MG63 (cell line): Measurements from ENCODE around the gene LUC7L3. TPM values are rescaled to one million over a fixed set of nuclear protein-coding genes. Genes with fewer than 3 reads are reported as not detected.
"Not testable (repeated sequence)": the region's sequence is repeated elsewhere in the genome, so short reads cannot be mapped to it uniquely, and the experiment has no call there.

Experiments used
- DNase-seq: peaks from one replicate; pipeline ENCODE4 v3.0.0-alpha.2; 2020
- H3K27me3 ChIP-seq: fragments of 250-450 bp; sonication (Bioruptor Pico); 2 replicates; pipeline ENCODE4 v1.5.1; 2020; ENCODE audit warnings: mild to moderate bottlenecking, moderate library complexity
- H3K36me3 ChIP-seq: fragments of 250-450 bp; sonication (Bioruptor Pico); 2 replicates; pipeline ENCODE4 v1.5.1; 2020; ENCODE audit warnings: mild to moderate bottlenecking, moderate library complexity
- H3K4me3 ChIP-seq: fragments of 250-450 bp; sonication (Bioruptor Pico); 2 replicates; pipeline ENCODE4 v1.5.1; 2020; ENCODE audit warnings: mild to moderate bottlenecking, moderate library complexity
- H3K9me3 ChIP-seq: fragments of 250-450 bp; sonication (Bioruptor Pico); 2 replicates; pipeline ENCODE4 v1.5.1; 2020; ENCODE audit warnings: mild to moderate bottlenecking, moderate library complexity
- total RNA-seq: library from RNA; depleted of rRNA; stranded (reverse); fragments of >200 nt; shearing (Covaris generic); gene quantifications from 2 replicates; pipeline ENCODE4 v1.2.3, GENCODE V29; 2014; ENCODE audit warnings: low replicate concordance

Gene LUC7L3
- total RNA-seq, 1 experiment from 2014 or later = 18.1 TPM

GRCh38 chr17:50696365-50696879 lies 23.0 kb upstream of the LUC7L3 start:
- H3K36me3 ChIP-seq = peaks cover 91% of the 10 kb centered on the region
- H3K27me3 ChIP-seq = no peaks in the 10 kb centered on the region
- H3K9me3 ChIP-seq = no peaks in the 10 kb centered on the region
- H3K4me3 ChIP-seq = no peak overlapping the region
- DNase-seq = no peak

GRCh38 chr17:50697062-50697461 lies 22.3 kb upstream of the LUC7L3 start:
- peaks cover 93% of the 10 kb centered on the region for H3K36me3 ChIP-seq
- no peak for DNase-seq
- no peaks in the 10 kb centered on the region for H3K27me3 ChIP-seq
- H3K4me3 ChIP-seq = no peak overlapping the region
- H3K9me3 ChIP-seq = no peaks in the 10 kb centered on the region

GRCh38 chr17:50697663-50698272 lies 21.6 kb upstream of the LUC7L3 start:
- Histone ChIP-seq H3K4me3 (no peak overlapping the region), H3K27me3 (no peaks in the 10 kb centered on the region), H3K36me3 (peaks cover 93% of the 10 kb centered on the region), H3K9me3 (no peaks in the 10 kb centered on the region)
- DNase-seq = no peak

- no peaks in the 10 kb centered on the region for H3K27me3 ChIP-seq
- H3K9me3 ChIP-seq = no peaks in the 10 kb centered on the region
- peaks cover 91% of the 10 kb centered on the region for H3K36me3 ChIP-seq
- no peak overlapping the region for H3K4me3 ChIP-seq
- DNase-seq = peak; percentile 17
Measured at GRCh38 chr17:50699410-50699809, 20.0 kb upstream of the LUC7L3 start.

GRCh38 chr17:50703162-50703561 lies 16.2 kb upstream of the LUC7L3 start:
- no peaks in the 10 kb centered on the region for H3K27me3 ChIP-seq
- no peaks in the 10 kb centered on the region for H3K9me3 ChIP-seq
- H3K36me3 ChIP-seq = peaks cover 70% of the 10 kb centered on the region
- no peak for DNase-seq
- no peak overlapping the region for H3K4me3 ChIP-seq

- no peaks in the 10 kb centered on the region for H3K27me3 ChIP-seq
- peaks cover 30% of the 10 kb centered on the region for H3K36me3 ChIP-seq
- H3K9me3 ChIP-seq = no peaks in the 10 kb centered on the region
- peak; percentile 92 for DNase-seq
- H3K4me3 ChIP-seq = peak within 1 kb of the TSS; percentile 84
Measured at GRCh38 chr17:50707289-50708049, 11.9 kb upstream of the LUC7L3 start, which contains the start of gene ANKRD40. Gene ANKRD40 (minus strand): TSS chr17:50707914. CDS start chr17:50707654, 260 bp downstream.

GRCh38 chr17:50708050-50709000 lies 11.1 kb upstream of the LUC7L3 start:
- H3K9me3 ChIP-seq = no peaks in the 10 kb centered on the region
- DNase-seq = no peak
- no peaks in the 10 kb centered on the region for H3K27me3 ChIP-seq
- peak overlapping the region; percentile 84 for H3K4me3 ChIP-seq
- H3K36me3 ChIP-seq = peaks cover 21% of the 10 kb centered on the region

- H3K36me3 ChIP-seq = peaks cover 16% of the 10 kb centered on the region
- not testable (repeated sequence) for H3K9me3 ChIP-seq, H3K27me3 ChIP-seq, DNase-seq
- H3K4me3 ChIP-seq = peak overlapping the region; percentile 84
Measured at GRCh38 chr17:50709053-50709452, 10.3 kb upstream of the LUC7L3 start.

GRCh38 chr17:50710025-50710424 lies 9.4 kb upstream of the LUC7L3 start:
- peaks cover 10% of the 10 kb centered on the region for H3K36me3 ChIP-seq
- H3K9me3 ChIP-seq = no peaks in the 10 kb centered on the region
- DNase-seq = no peak
- H3K4me3 ChIP-seq = no peak overlapping the region
- no peaks in the 10 kb centered on the region for H3K27me3 ChIP-seq

GRCh38 chr17:50710650-50711049 lies 8.8 kb upstream of the LUC7L3 start:
- no peak for DNase-seq
- Histone ChIP-seq H3K36me3 (peaks cover 8% of the 10 kb centered on the region), H3K4me3 (no peak overlapping the region), H3K27me3 (no peaks in the 10 kb centered on the region), H3K9me3 (no peaks in the 10 kb centered on the region)

GRCh38 chr17:50712641-50713040 lies 6.8 kb upstream of the LUC7L3 start:
- Histone ChIP-seq H3K27me3 (no peaks in the 10 kb centered on the region), H3K9me3 (no peaks in the 10 kb centered on the region), H3K36me3 (no peaks in the 10 kb centered on the region), H3K4me3 (no peak overlapping the region)
- no peak for DNase-seq

- Histone ChIP-seq H3K9me3 (no peaks in the 10 kb centered on the region), H3K4me3 (no peak overlapping the region), H3K36me3 (peaks cover 1% of the 10 kb centered on the region; the same call in 1 of the 2 replicates), H3K27me3 (no peaks in the 10 kb centered on the region)
- no peak for DNase-seq
Measured at GRCh38 chr17:50715471-50715870, 3.9 kb upstream of the LUC7L3 start.

GRCh38 chr17:50719924-50720794 lies 756 bp downstream of the LUC7L3 start:
- Histone ChIP-seq H3K9me3 (no peaks in the 10 kb centered on the region), H3K27me3 (no peaks in the 10 kb centered on the region), H3K36me3 (peaks cover 27% of the 10 kb centered on the region), H3K4me3 (peak overlapping the region; percentile 74)
- no peak for DNase-seq

GRCh38 chr17:50721194-50722010 lies 2.0 kb downstream of the LUC7L3 start:
- DNase-seq = no peak
- peaks cover 38% of the 10 kb centered on the region for H3K36me3 ChIP-seq
- H3K4me3 ChIP-seq = peak overlapping the region; percentile 74
- no peaks in the 10 kb centered on the region for H3K9me3 ChIP-seq
- H3K27me3 ChIP-seq = no peaks in the 10 kb centered on the region

GRCh38 chr17:50722746-50723145 lies 3.3 kb downstream of the LUC7L3 start:
- H3K9me3 ChIP-seq = no peaks in the 10 kb centered on the region
- H3K36me3 ChIP-seq = peaks cover 42% of the 10 kb centered on the region
- peak overlapping the region; percentile 10 for H3K4me3 ChIP-seq
- no peak for DNase-seq
- H3K27me3 ChIP-seq = no peaks in the 10 kb centered on the region
